ENCODE results near the gene NDUFS7. TPM values are rescaled to one million over a fixed set of nuclear protein-coding genes. Genes with fewer than 3 reads are reported as not detected.
A peak's percentile ranks its signal among the peaks of the same experiment; 100 is the strongest.

Gene NDUFS7
- total RNA-seq, 1 experiment from 2014 or later = 98.1 TPM

DNA sequence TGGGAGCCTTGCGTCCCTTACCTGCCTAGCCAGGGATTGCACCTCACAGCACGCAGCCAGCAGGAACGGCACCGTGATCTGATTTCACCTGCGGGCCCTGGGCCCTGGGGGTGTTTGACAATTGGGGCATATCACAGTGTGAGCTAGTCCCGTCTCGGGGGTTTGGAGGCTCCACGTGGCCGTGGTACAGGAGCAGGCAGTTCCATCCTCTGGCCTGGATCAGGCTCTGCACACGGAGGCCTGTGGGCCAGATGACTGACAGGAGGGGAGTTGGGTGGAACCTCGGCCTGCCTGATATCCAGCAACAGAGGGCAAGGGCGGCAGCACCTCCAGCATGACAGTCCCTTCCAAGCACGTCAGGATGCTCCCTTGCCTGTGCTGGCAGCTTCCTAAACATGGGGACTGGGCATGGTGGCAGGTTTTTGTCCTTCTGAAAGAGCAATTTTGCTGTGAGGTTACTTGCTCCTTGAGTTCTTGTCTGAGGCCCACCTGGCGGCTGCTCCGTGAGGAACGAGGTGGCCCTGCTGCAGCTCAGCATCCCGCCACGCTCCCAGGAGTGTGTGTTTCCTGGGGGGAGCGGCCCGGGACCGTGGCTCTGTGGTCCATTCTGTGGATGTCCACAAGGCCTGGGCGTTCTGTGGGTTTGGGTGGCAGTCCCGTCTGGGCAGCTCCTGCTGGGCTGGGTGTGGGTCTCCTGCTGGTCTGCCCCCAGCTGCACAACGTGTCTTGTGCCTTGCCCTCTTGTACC lies 48.2 kb downstream of the NDUFS7 start:
- no peak overlapping the region for H3K27ac ChIP-seq (ENCODE audit: low read length)
- H3K79me2 ChIP-seq (ENCODE audit: low read length) = peaks cover 3% of the 10 kb centered on the region; the same call in 1 of the 2 replicates
- H3K9me2 ChIP-seq (replicated peaks; ENCODE audit: insufficient read depth, low read length) = no peaks in the 10 kb centered on the region
- peaks cover 4% of the 10 kb centered on the region; the same call in 1 of the 2 replicates for H3K4me1 ChIP-seq (ENCODE audit: low read length)
- no peaks in the 10 kb centered on the region for H3K27me3 ChIP-seq (ENCODE audit: low read length)
- no peak for DNase-seq
- peaks cover 3% of the 10 kb centered on the region; the same call in 1 of the 2 replicates for H3K36me3 ChIP-seq (ENCODE audit: insufficient read depth, low read length)
- H3K9ac ChIP-seq (ENCODE audit: low read length) = no peak overlapping the region
- no peak overlapping the region for H3K4me2 ChIP-seq (ENCODE audit: low read depth, low read length, poor library complexity, severe bottlenecking)
- no peaks in the 10 kb centered on the region for H3K9me3 ChIP-seq (ENCODE audit: low read length)
- H2AFZ ChIP-seq (ENCODE audit: low read length) = no peak overlapping the region
- 0 out of 2 replicates have a peak, but pooled peaks cover 13% of the 10 kb centered on the region for H4K20me1 ChIP-seq (ENCODE audit: insufficient read depth, low read depth, low read length)
- no peak overlapping the region for H3K4me3 ChIP-seq (ENCODE audit: low read length)

DNA sequence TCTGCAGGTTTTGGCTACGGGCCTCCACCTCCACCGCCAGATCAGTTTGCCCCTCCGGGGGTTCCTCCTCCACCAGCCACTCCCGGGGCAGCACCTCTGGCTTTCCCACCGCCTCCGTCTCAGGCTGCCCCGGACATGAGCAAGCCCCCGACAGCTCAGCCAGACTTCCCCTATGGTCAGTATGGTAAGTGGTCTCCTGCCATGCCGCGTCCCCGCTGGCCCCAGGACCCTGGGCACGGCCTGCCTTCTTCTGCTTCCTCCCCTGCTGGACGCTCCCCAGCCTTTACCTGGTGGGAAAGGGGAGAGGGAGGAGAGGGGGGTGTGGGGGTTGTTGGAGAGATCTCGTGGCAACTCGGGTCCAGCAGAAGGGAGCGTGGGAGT lies 48.8 kb downstream of the NDUFS7 start:
- Histone ChIP-seq H2AFZ (ENCODE audit: low read length) (no peak overlapping the region), H3K4me3 (ENCODE audit: low read length) (no peak overlapping the region), H3K36me3 (ENCODE audit: insufficient read depth, low read length) (no peaks in the 10 kb centered on the region; the same call in 1 of the 2 replicates), H3K4me1 (ENCODE audit: low read length) (peaks cover 6% of the 10 kb centered on the region), H3K79me2 (ENCODE audit: low read length) (0 out of 2 replicates have a peak, but pooled peaks cover 2% of the 10 kb centered on the region), H3K9me3 (ENCODE audit: low read length) (no peaks in the 10 kb centered on the region), H3K9ac (ENCODE audit: low read length) (no peak overlapping the region), H3K27me3 (ENCODE audit: low read length) (no peaks in the 10 kb centered on the region), H3K9me2 (replicated peaks; ENCODE audit: insufficient read depth, low read length) (no peaks in the 10 kb centered on the region), H4K20me1 (ENCODE audit: insufficient read depth, low read depth, low read length) (0 out of 2 replicates have a peak, but pooled peaks cover 9% of the 10 kb centered on the region), H3K4me2 (ENCODE audit: low read depth, low read length, poor library complexity, severe bottlenecking) (no peak overlapping the region), H3K27ac (ENCODE audit: low read length) (no peak overlapping the region)
- no peak for DNase-seq

DNA sequence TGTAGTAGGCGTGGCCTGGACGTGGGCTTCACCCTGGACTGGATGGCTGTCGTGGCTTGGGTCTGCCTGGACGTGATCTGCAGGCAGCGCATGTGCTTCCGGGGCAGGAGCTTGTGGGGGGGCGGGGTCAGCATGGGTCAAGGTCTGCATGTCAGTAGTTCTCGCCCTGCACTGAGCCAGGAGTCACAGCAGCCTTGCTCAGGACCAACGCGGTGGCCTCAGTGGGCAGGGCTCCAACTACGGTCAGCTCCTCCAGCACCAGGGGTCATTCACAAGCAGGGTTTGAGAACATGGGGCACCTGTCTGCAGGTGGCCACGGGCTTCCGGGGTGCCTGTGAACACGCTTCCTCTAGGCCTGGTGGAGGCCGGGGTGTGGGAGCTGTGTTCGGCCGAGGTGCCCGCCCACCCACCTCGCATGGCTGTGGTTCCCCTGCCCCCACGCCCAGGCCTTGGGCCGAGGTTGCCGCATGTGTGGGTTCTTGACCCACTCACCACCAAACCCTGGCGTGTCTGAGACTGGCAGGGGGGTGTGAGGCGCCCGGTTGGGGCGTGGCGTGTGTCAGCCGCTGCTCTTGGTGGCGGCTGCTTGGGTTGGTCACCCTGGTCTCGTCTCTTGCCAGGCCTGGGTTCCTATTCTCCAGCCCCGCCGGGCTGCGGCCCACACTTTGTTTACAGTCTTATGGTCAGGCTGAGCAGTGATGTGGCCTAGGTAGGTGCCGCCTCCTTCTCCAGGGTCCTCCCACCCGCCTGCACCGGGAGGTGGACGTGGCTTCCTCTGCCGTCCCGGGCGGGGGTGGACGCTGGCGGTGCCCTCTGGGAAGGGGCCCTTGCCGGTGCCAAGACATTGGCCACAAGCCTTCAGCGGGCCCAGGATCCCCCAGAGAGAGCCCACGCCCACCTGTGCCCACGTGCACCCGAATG lies 49.7 kb downstream of the NDUFS7 start:
- Histone ChIP-seq H2AFZ (ENCODE audit: low read length) (no peak overlapping the region), H3K27ac (ENCODE audit: low read length) (no peak overlapping the region), H3K27me3 (ENCODE audit: low read length) (no peaks in the 10 kb centered on the region), H3K9me2 (replicated peaks; ENCODE audit: insufficient read depth, low read length) (no peaks in the 10 kb centered on the region), H4K20me1 (ENCODE audit: insufficient read depth, low read depth, low read length) (0 out of 2 replicates have a peak, but pooled peaks cover 2% of the 10 kb centered on the region), H3K9ac (ENCODE audit: low read length) (no peak overlapping the region), H3K4me1 (ENCODE audit: low read length) (peaks cover 12% of the 10 kb centered on the region), H3K9me3 (ENCODE audit: low read length) (no peaks in the 10 kb centered on the region), H3K79me2 (ENCODE audit: low read length) (peaks cover 2% of the 10 kb centered on the region), H3K4me2 (ENCODE audit: low read depth, low read length, poor library complexity, severe bottlenecking) (no peak overlapping the region), H3K4me3 (ENCODE audit: low read length) (no peak overlapping the region), H3K36me3 (ENCODE audit: insufficient read depth, low read length) (no peaks in the 10 kb centered on the region; the same call in 1 of the 2 replicates)
- DNase-seq = no peak

DNA sequence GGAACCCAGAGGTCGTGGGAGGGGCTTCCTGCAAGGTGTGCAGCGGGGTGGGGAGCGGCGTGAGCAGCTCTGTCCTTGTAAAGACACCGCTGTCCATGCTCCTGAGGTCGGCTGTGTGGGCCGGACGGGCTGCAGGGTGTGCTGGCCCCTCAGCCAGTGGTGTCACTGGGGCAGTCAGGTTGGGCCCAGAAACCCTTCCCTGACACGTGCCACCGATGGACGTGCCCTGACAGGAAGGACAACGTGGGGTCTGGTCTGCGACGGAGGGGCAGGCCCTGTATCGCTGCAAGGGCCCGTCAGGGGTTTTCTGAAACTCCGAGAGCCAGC lies 50.3 kb downstream of the NDUFS7 start:
- DNase-seq = no peak
- Histone ChIP-seq H3K4me2 (ENCODE audit: low read depth, low read length, poor library complexity, severe bottlenecking) (no peak overlapping the region), H3K4me1 (ENCODE audit: low read length) (peaks cover 12% of the 10 kb centered on the region), H3K9me3 (ENCODE audit: low read length) (no peaks in the 10 kb centered on the region), H3K27ac (ENCODE audit: low read length) (no peak overlapping the region), H3K27me3 (ENCODE audit: low read length) (no peaks in the 10 kb centered on the region), H3K4me3 (ENCODE audit: low read length) (no peak overlapping the region), H3K9ac (ENCODE audit: low read length) (no peak overlapping the region), H3K9me2 (replicated peaks; ENCODE audit: insufficient read depth, low read length) (no peaks in the 10 kb centered on the region), H3K36me3 (ENCODE audit: insufficient read depth, low read length) (peaks cover under 1% of the 10 kb centered on the region), H3K79me2 (ENCODE audit: low read length) (peaks cover 8% of the 10 kb centered on the region), H2AFZ (ENCODE audit: low read length) (no peak overlapping the region), H4K20me1 (ENCODE audit: insufficient read depth, low read depth, low read length) (peaks cover 6% of the 10 kb centered on the region)

DNA sequence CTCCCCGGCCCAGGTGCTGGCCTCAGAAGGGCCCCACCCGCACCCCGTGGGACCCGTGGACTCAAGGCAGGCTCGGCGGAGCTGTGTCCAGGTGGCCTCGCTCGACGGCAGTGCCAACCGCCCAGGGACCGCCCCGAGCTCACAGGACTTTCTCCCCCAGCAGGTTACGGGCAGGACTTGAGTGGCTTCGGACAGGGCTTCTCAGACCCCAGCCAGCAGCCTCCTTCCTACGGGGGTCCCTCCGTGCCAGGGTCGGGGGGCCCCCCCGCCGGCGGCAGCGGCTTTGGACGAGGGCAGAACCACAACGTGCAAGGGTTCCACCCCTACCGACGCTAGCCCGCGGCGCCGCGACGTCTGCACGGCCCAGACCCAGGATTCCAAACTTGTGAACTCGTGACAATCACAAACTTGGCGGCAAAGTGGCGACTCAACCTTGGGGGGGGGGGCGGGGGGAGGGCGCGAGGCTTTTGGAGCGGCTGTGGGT lies 50.9 kb downstream of the NDUFS7 start:
- no peak for DNase-seq
- no peak overlapping the region for H3K4me3 ChIP-seq (ENCODE audit: low read length)
- no peak overlapping the region for H3K4me2 ChIP-seq (ENCODE audit: low read depth, low read length, poor library complexity, severe bottlenecking)
- peaks cover 18% of the 10 kb centered on the region for H3K4me1 ChIP-seq (ENCODE audit: low read length)
- peaks cover 13% of the 10 kb centered on the region for H4K20me1 ChIP-seq (ENCODE audit: insufficient read depth, low read depth, low read length)
- H3K9me2 ChIP-seq (replicated peaks; ENCODE audit: insufficient read depth, low read length) = no peaks in the 10 kb centered on the region
- no peak overlapping the region for H3K9ac ChIP-seq (ENCODE audit: low read length)
- peaks cover 7% of the 10 kb centered on the region for H3K36me3 ChIP-seq (ENCODE audit: insufficient read depth, low read length)
- H2AFZ ChIP-seq (ENCODE audit: low read length) = no peak overlapping the region
- H3K27ac ChIP-seq (ENCODE audit: low read length) = no peak overlapping the region
- H3K79me2 ChIP-seq (ENCODE audit: low read length) = peaks cover 14% of the 10 kb centered on the region
- H3K27me3 ChIP-seq (ENCODE audit: low read length) = no peaks in the 10 kb centered on the region
- no peaks in the 10 kb centered on the region for H3K9me3 ChIP-seq (ENCODE audit: low read length)

DNA sequence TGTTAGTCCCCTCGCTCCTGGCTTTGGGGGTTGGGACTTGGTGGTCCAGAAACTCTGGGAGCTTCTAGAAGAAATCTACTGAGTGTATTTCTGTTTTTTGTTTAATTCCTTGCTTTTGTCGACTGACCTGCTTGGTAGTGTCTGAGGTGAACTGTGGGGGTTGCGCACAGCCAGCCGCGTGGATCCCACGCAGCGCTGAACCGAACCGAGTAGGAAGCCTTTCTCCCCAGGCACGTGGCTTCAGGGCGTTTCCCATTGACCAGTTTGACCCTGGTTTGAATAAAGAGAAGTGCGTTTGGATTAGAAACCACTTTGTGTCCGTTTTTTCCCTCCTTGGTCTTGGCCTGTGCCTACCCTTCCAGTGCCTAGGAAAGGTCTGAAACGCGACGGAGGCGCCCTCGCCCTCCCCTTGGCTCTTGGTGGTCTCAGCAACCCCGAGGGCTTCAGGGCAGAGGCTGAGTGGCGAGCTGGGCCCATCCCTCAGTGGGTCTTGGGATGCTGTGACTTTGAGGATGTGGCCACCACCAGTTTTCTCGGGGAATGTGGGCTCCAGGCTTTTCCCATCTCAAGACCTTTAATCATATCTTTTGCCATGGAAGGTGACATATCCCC lies 51.8 kb downstream of the NDUFS7 start:
- no peaks in the 10 kb centered on the region for H3K9me2 ChIP-seq (replicated peaks; ENCODE audit: insufficient read depth, low read length)
- no peak for DNase-seq
- no peak overlapping the region for H3K9ac ChIP-seq (ENCODE audit: low read length)
- no peak overlapping the region for H2AFZ ChIP-seq (ENCODE audit: low read length)
- no peaks in the 10 kb centered on the region for H3K27me3 ChIP-seq (ENCODE audit: low read length)
- no peaks in the 10 kb centered on the region for H3K9me3 ChIP-seq (ENCODE audit: low read length)
- H4K20me1 ChIP-seq (ENCODE audit: insufficient read depth, low read depth, low read length) = peaks cover 21% of the 10 kb centered on the region
- no peak overlapping the region for H3K4me3 ChIP-seq (ENCODE audit: low read length)
- H3K36me3 ChIP-seq (ENCODE audit: insufficient read depth, low read length) = peaks cover 16% of the 10 kb centered on the region
- H3K79me2 ChIP-seq (ENCODE audit: low read length) = peaks cover 18% of the 10 kb centered on the region
- no peak overlapping the region for H3K4me2 ChIP-seq (ENCODE audit: low read depth, low read length, poor library complexity, severe bottlenecking)
- peaks cover 24% of the 10 kb centered on the region for H3K4me1 ChIP-seq (ENCODE audit: low read length)
- no peak overlapping the region for H3K27ac ChIP-seq (ENCODE audit: low read length)

DNA sequence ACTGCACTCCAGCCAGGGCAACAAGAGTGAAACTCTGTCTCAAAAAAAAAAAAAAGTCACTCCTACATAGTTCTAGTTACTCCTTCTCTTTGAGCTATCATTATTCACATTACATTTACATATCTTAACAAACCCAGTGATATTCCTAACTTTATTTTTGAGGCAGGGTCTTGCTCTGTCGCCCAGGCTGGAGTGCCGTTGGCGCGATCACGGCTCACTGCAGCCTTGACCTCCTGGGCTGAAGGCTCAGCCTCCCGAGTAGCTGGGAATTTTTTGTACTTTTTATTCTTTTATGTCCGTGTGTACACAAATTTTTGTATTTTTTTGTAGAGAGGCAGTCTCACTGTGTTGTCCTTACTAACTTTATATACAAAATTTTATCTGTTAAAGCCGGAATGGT lies 53.9 kb downstream of the NDUFS7 start:
- peak overlapping the region; percentile 69 for H3K9ac ChIP-seq (ENCODE audit: low read length)
- H3K36me3 ChIP-seq (ENCODE audit: insufficient read depth, low read length) = peaks cover 32% of the 10 kb centered on the region

More for the DNA sequence above, 53.9 kb downstream of the NDUFS7 start:
- Histone ChIP-seq H3K4me1 (ENCODE audit: low read length) (peaks cover 25% of the 10 kb centered on the region), H3K27me3 (ENCODE audit: low read length) (no peaks in the 10 kb centered on the region), H3K9me3 (ENCODE audit: low read length) (no peaks in the 10 kb centered on the region), H3K9me2 (replicated peaks; ENCODE audit: insufficient read depth, low read length) (no peaks in the 10 kb centered on the region), H3K4me3 (ENCODE audit: low read length) (peak overlapping the region; percentile 99), H3K4me2 (ENCODE audit: low read depth, low read length, poor library complexity, severe bottlenecking) (peak overlapping the region; percentile 66), H3K27ac (ENCODE audit: low read length) (peak overlapping the region; percentile 71), H4K20me1 (ENCODE audit: insufficient read depth, low read depth, low read length) (peaks cover 34% of the 10 kb centered on the region), H2AFZ (ENCODE audit: low read length) (peak overlapping the region; percentile 81; the same call in 1 of the 2 replicates), H3K79me2 (ENCODE audit: low read length) (peaks cover 18% of the 10 kb centered on the region)
- DNase-seq = no peak

Data from Karpas-422 (cell line).